Measurements from ENCODE around the gene RAVER1. TPM values are rescaled to one million over a fixed set of nuclear protein-coding genes. Genes with fewer than 3 reads are reported as not detected.

Gene RAVER1
- total RNA-seq, 4 donors from 2014 or later = 7.4 to 42.4 (median 16.4) TPM

- no peak overlapping the region for H3K4me3 ChIP-seq
- intact Hi-C loops (cut with DNase I; ENCODE audit: low total_unique reads) = no loop called here
- no peak overlapping the region for H3K27ac ChIP-seq
- H3K9me3 ChIP-seq = no peaks in the 10 kb centered on the region
- no peaks in the 10 kb centered on the region for H3K36me3 ChIP-seq
- H3K4me1 ChIP-seq = peaks cover 0 to 9% of the 10 kb centered on the region in 2 donors
- TF ChIP-seq POLR2A (IDR thresholded peaks at IDR 0.05) = no peak
- no peak for TF ChIP-seq CTCF (IDR thresholded peaks at IDR 0.05)
- DNase-seq = no peak
- no peaks in the 10 kb centered on the region for H3K27me3 ChIP-seq
Measured at GRCh38 chr19:10317045-10317856, 16.1 kb downstream of the RAVER1 start.

- H3K4me1 ChIP-seq = peaks cover 0 to 9% of the 10 kb centered on the region in 2 donors
- TF ChIP-seq CTCF (IDR thresholded peaks at IDR 0.05) = no peak
- TF ChIP-seq POLR2A (IDR thresholded peaks at IDR 0.05) = no peak
- no peaks in the 10 kb centered on the region for H3K36me3 ChIP-seq
- no peak for DNase-seq
- H3K9me3 ChIP-seq = no peaks in the 10 kb centered on the region
- intact Hi-C loops (cut with DNase I; ENCODE audit: low total_unique reads) = no loop called here
- H3K27me3 ChIP-seq = no peaks in the 10 kb centered on the region
- H3K27ac ChIP-seq = peak overlapping the region in 1 of 2 donors; percentile 15
- H3K4me3 ChIP-seq = no peak overlapping the region
Measured at GRCh38 chr19:10316229-10317044, 16.9 kb downstream of the RAVER1 start.

- peak within 1 kb of the TSS; percentile 15 to 71 for H3K27ac ChIP-seq
Measured at GRCh38 chr19:10315335-10316214, 17.8 kb downstream of the RAVER1 start, which contains the start of gene FDX2. TSS of gene FDX2 (minus strand) at chr19:10316015. CDS start at chr19:10315996, 19 bp downstream.

GRCh38 chr19:10309423-10309822 is 23.9 kb downstream of the RAVER1 start, which contains the start of gene ZGLP1:
TSS of gene ZGLP1 (minus strand) at chr19:10309815.
- Histone ChIP-seq H3K9me3 (no peaks in the 10 kb centered on the region), H3K36me3 (no peaks in the 10 kb centered on the region), H3K4me3 (no peak within 1 kb of the TSS), H3K27me3 (no peaks in the 10 kb centered on the region), H3K4me1 (no peaks in the 10 kb centered on the region), H3K27ac (no peak within 1 kb of the TSS)
- TF ChIP-seq CTCF (IDR thresholded peaks at IDR 0.05) (no peak), POLR2A (IDR thresholded peaks at IDR 0.05) (no peak)
- DNase-seq = no peak
- intact Hi-C loops (cut with DNase I; ENCODE audit: low total_unique reads) = no loop called here

More at GRCh38 chr19:10315335-10316214, 17.8 kb downstream of the RAVER1 start, which contains the start of gene FDX2:
- Histone ChIP-seq H3K27me3 (no peaks in the 10 kb centered on the region), H3K36me3 (no peaks in the 10 kb centered on the region), H3K9me3 (no peaks in the 10 kb centered on the region), H3K4me1 (peaks cover 0 to 9% of the 10 kb centered on the region in 2 donors), H3K4me3 (peak within 1 kb of the TSS; percentile 73 to 85)
- peak; percentile 78 to 85 for DNase-seq
- intact Hi-C loops (cut with DNase I; ENCODE audit: low total_unique reads) = no loop called here
- TF ChIP-seq POLR2A (IDR thresholded peaks at IDR 0.05) = no peak
- no peak for TF ChIP-seq CTCF (IDR thresholded peaks at IDR 0.05)

All from uterus (tissue), 4 donors.